PC-9 (cell line): Measurements from ENCODE around the gene PADI3.

Experiments
- CTCF ChIP-seq: fragments of 200-600 bp; sonication (generic); conservative IDR thresholded peaks from 2 replicates; pipeline ENCODE4 v1.6.1; 2017; ENCODE audit warnings: mixed run types, antibody characterized with exemption, mild to moderate bottlenecking, moderate library complexity
- EZH2 ChIP-seq: fragments of 200-600 bp; sonication (generic); IDR thresholded peaks from 2 replicates; pipeline ENCODE4 v1.8.0; 2017; ENCODE audit warnings: antibody characterized with exemption, low read depth

DNA sequence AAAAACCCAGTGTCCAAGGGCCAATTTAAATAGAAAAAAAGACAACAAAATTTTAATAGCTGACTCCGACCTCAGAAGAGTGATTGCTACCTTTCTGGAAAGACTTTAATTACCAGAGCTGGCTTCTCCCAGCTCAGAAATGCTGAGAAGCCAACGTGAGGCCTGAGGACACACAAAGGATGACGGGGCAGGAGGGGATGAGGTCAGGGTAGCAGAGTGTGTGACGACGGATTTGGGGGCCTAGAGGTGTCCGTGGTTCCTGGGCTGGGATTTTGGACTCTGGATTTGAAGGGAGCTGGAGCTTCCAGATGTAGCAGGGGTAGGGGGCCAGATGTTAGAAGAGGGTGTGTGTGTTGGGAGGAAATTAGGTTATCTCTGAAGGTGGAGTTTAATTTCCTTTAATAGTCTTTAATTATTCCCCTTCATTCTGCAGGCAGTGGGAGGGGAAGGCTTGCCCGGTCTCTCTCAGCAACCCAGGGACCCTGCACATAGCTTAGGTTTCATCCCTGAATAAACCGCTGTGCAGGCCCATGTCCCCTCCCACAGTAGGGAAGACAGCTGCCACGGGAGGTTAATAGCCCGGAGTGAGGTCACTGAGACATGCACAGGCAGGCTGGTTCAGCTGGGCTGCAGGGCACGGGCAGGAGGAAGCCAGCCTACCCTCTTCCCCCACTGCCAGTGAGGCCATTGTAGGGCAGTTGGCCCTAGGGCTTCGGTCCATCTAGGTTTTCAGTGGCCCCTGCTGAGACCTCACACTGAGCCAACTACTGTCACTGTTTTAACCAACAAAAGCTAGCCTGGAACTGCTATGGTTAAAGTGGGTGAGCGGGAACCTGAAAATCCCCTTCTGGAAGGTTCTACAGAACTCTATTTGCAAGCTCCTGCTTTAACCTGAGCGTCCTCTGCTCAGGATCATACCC is 3.8 kb upstream of the PADI3 start:
- TF ChIP-seq CTCF: no peak
- no peak for TF ChIP-seq EZH2
